ENCODE data around the gene ANO5. TPM values are rescaled to one million over a fixed set of nuclear protein-coding genes. Genes with fewer than 3 reads are reported as not detected.

ANO5 gene
- total RNA-seq (0.77 and 4.1 TPM in 2 replicates), polyA plus RNA-seq (0.06 and 0.11 TPM in 2 replicates), polyA minus RNA-seq (ENCODE audit: low replicate concordance) (3.1 TPM in 1 of 2 replicates, not detected in the other)
- 0.10 TPM in 1 of 2 replicates, not detected in the other for polyA plus RNA-seq (2012)

GRCh38 chr11:22192642-22193347 lies at the start of gene ANO5:
TSS of gene ANO5 (plus strand) at chr11:22193085. CDS start at chr11:22193493, 408 bp downstream.
- Histone ChIP-seq H3K79me2 (ENCODE audit: control insufficient read depth, insufficient read depth, low read length) (no peaks in the 10 kb centered on the region), H3K9ac (ENCODE audit: insufficient read depth, low read length) (no peak within 1 kb of the TSS), H3K4me2 (ENCODE audit: extremely low read depth, insufficient read depth, low read length) (peak within 1 kb of the TSS; percentile 82), H3K4me3 (replicated peaks in 1 of 4; ENCODE audit: control extremely low read depth in 1 of 4, insufficient read depth in 1 of 4, low read depth in 3 of 4, low read length in 4 of 4) (peak within 1 kb of the TSS; percentile 26 to 51 (median 37)), H3K9me3 (ENCODE audit: control insufficient read depth, insufficient read depth, low read depth, low read length) (no peaks in the 10 kb centered on the region), H4K20me1 (ENCODE audit: control insufficient read depth, extremely low read depth, insufficient read depth, low read length) (no peaks in the 10 kb centered on the region), H3K36me3 (ENCODE audit: control insufficient read depth, insufficient read depth, low read length) (no peaks in the 10 kb centered on the region), H2AFZ (ENCODE audit: low read length) (peak within 1 kb of the TSS; percentile 51), H3K27ac (ENCODE audit: insufficient read depth, low read length) (no peak within 1 kb of the TSS), H3K4me1 (ENCODE audit: control insufficient read depth, extremely low read depth, insufficient read depth, low read length) (no peaks in the 10 kb centered on the region), H3K27me3 (ENCODE audit: control insufficient read depth, insufficient read depth, low read length) (no peaks in the 10 kb centered on the region)
- TF ChIP-seq EZH2 (IDR thresholded peaks at IDR 0.05; ENCODE audit: low read length, missing control alignments), result no peak
- TF ChIP-seq CTCF (conservative IDR thresholded peaks at IDR 0.05 in 1 of 2, IDR thresholded peaks at IDR 0.05 in 1 of 2; ENCODE audit: low read depth in 1 of 2, low read length in 2 of 2), result no peak
- DNase-seq (ENCODE audit: low read depth in 2 of 2), result peak in 1 of 2 donors; percentile 17

- DNase-seq (ENCODE audit: low read depth in 2 of 2), result no peak
- Histone ChIP-seq H3K27ac (ENCODE audit: insufficient read depth, low read length) (no peak overlapping the region), H3K9me3 (ENCODE audit: control insufficient read depth, insufficient read depth, low read depth, low read length) (no peaks in the 10 kb centered on the region), H3K9ac (ENCODE audit: insufficient read depth, low read length) (no peak overlapping the region), H4K20me1 (ENCODE audit: control insufficient read depth, extremely low read depth, insufficient read depth, low read length) (no peaks in the 10 kb centered on the region), H3K79me2 (ENCODE audit: control insufficient read depth, insufficient read depth, low read length) (no peaks in the 10 kb centered on the region), H3K4me2 (ENCODE audit: extremely low read depth, insufficient read depth, low read length) (no peak overlapping the region), H3K36me3 (ENCODE audit: control insufficient read depth, insufficient read depth, low read length) (no peaks in the 10 kb centered on the region), H2AFZ (ENCODE audit: low read length) (no peak overlapping the region), H3K4me3 (replicated peaks in 1 of 4; ENCODE audit: control extremely low read depth in 1 of 4, insufficient read depth in 1 of 4, low read depth in 3 of 4, low read length in 4 of 4) (no peak overlapping the region), H3K27me3 (ENCODE audit: control insufficient read depth, insufficient read depth, low read length) (no peaks in the 10 kb centered on the region), H3K4me1 (ENCODE audit: control insufficient read depth, extremely low read depth, insufficient read depth, low read length) (no peaks in the 10 kb centered on the region)
- TF ChIP-seq EZH2 (IDR thresholded peaks at IDR 0.05; ENCODE audit: low read length, missing control alignments) (no peak), CTCF (conservative IDR thresholded peaks at IDR 0.05 in 1 of 2, IDR thresholded peaks at IDR 0.05 in 1 of 2; ENCODE audit: low read depth in 1 of 2, low read length in 2 of 2) (no peak)
Observed at GRCh38 chr11:22151649-22152197, 41.2 kb upstream of the ANO5 start.

- no peak for TF ChIP-seq CTCF (conservative IDR thresholded peaks at IDR 0.05 in 1 of 2, IDR thresholded peaks at IDR 0.05 in 1 of 2; ENCODE audit: low read depth in 1 of 2, low read length in 2 of 2)
- TF ChIP-seq EZH2 (IDR thresholded peaks at IDR 0.05; ENCODE audit: low read length, missing control alignments), result no peak
- no peak for DNase-seq (ENCODE audit: low read depth in 2 of 2)
- no peak overlapping the region for H3K4me2 ChIP-seq (ENCODE audit: extremely low read depth, insufficient read depth, low read length)
Observed at GRCh38 chr11:22157531-22157930, 35.4 kb upstream of the ANO5 start.

More at GRCh38 chr11:22157531-22157930, 35.4 kb upstream of the ANO5 start:
- no peak overlapping the region for H2AFZ ChIP-seq (ENCODE audit: low read length)
- H3K27me3 ChIP-seq (ENCODE audit: control insufficient read depth, insufficient read depth, low read length), result no peaks in the 10 kb centered on the region
- no peaks in the 10 kb centered on the region for H3K79me2 ChIP-seq (ENCODE audit: control insufficient read depth, insufficient read depth, low read length)
- H3K4me3 ChIP-seq (replicated peaks in 1 of 4; ENCODE audit: control extremely low read depth in 1 of 4, insufficient read depth in 1 of 4, low read depth in 3 of 4, low read length in 4 of 4), result no peak overlapping the region
- no peaks in the 10 kb centered on the region for H3K36me3 ChIP-seq (ENCODE audit: control insufficient read depth, insufficient read depth, low read length)
- H3K9me3 ChIP-seq (ENCODE audit: control insufficient read depth, insufficient read depth, low read depth, low read length), result no peaks in the 10 kb centered on the region
- H3K4me1 ChIP-seq (ENCODE audit: control insufficient read depth, extremely low read depth, insufficient read depth, low read length), result no peaks in the 10 kb centered on the region
- H3K27ac ChIP-seq (ENCODE audit: insufficient read depth, low read length), result no peak overlapping the region
- H4K20me1 ChIP-seq (ENCODE audit: control insufficient read depth, extremely low read depth, insufficient read depth, low read length), result no peaks in the 10 kb centered on the region
- no peak overlapping the region for H3K9ac ChIP-seq (ENCODE audit: insufficient read depth, low read length)

All from fibroblast of lung (primary cell).